ENCODE data around the gene ZC3H7A. TPM values are rescaled to one million over a fixed set of nuclear protein-coding genes. Genes with fewer than 3 reads are reported as not detected.
A peak's percentile ranks its signal among the peaks of the same experiment; 100 is the strongest.

The ZC3H7A gene
- polyA plus RNA-seq, 3 donors = 72.8 to 98.0 (median 86.9) TPM

DNA sequence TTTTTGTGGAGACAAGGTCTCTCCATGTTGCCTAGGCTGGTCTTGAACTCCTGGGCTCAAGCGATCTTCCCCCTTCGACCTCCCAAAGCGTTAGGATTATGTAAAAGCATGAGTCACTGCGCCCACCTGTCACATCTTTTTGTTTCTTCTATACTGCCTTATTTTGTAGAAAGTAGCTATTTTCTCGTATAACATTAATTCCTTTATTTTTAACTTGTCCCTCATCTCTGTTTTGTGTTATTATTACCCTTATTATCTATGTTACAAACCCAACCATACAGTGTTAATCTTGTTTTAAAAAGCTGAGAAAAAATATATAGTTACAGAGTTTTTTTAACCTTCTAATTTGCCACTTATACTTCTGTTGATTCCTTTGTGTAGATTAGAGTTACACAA, 53.0 kb downstream of the ZC3H7A start:
- DNase-seq (ENCODE audit: extremely low read depth in 1 of 11, low read depth in 9 of 11, low spot score in 4 of 11) = no peak

DNA sequence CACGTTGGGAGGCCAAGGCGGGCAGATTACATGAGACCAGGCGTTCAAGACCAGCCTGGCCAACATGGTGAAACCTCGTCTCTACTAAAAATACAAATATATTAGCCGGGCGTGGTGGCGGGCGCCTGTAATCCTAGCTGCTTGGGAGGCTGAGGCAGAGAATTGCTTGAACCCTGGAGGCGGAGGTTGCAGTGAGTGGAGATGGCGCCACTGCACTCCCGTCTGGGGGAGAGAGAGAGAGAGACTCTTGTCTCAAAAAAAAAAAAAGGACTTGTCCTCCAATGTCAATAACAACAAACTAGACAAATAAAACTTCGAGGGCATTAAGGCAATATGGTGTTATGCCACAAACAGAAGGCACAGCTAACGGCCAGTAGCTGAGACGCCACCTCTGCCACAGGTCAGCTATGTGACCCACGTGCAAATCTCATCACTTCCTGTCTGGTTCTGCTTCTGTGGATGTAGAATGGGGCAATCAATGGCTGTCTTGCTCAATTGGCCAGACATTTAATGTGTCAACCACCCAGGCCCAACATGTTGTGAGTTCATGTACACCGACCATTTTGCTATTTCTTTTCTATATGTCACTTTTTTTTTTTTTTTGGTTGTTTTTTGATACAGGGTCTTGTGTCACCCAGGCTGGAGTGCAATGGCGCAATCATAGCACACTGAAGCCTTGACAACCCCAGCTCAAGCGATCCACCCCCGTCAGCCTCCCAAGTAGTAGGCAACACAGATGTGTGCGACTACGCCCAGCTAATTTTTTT, 53.6 kb downstream of the ZC3H7A start:
- no peak for DNase-seq (ENCODE audit: extremely low read depth in 1 of 11, low read depth in 9 of 11, low spot score in 4 of 11)

DNA sequence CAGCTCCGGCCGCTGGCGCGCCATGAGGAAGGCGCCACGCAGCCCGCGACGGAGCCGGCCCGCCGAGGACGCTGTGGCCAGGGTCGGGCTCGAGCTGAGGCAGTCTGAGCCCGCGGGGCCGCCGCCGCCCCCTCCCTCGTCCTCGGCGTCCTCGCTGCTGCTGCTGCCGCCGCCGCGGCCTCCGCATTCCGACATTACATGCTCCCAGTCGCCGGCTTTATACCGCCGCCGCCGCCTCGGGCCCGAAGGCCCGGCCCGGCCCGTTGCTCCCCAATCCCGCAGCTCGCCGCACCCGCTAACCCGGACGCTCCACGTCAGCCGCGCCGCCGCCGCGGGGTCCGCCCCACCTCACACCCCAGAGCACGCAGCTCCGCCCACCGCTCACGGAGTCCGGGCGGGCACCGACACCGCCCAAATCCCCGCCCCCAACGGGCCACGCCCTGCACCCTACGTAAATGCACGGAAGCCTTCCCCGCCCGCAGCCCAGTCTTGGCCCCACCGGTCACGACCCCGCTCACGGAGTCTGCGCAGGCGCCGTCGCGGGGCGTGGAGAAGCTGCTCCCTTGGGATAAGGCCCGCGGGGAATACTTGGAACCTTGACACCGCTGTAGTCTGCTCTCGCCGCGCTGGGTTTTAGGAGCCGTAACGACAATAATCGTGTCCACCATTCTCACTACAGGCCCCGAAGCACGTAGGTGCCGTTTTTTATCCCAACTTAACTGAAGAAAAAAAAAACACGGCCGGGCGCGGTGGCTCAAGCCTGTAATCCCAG, 54.3 kb downstream of the ZC3H7A start, which contains the start of gene TXNDC11:
TXNDC11 (minus strand) TSS at position 322 of the 772 bp plus-strand sequence; CDS start at position 195, 127 bp downstream.
- peak; percentile 89 to 99 (median 96) for DNase-seq (ENCODE audit: extremely low read depth in 1 of 11, low read depth in 9 of 11, low spot score in 4 of 11)

DNA sequence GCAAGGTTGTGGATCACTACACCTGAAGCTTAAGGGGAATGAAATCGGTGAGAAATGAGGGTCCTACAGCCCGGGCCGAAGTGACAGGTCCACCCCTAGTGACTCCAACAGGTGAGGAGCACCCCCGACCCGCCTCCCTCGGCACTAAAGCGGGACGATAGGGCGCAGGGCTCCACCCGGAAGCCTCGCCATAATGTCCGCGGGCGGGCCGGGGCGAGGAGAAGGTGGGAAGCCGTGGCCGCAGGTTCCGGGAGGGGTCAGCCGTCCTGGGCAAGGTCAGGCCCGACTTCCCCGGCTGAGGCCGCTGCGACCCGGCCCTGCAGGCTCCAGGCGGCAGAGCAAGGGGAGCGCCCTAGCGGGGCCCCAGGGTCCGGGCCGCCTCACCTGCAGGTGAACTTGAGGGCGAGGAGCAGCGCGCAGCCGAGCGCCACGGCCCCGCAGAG, 54.9 kb downstream of the ZC3H7A start:
- DNase-seq (ENCODE audit: extremely low read depth in 1 of 11, low read depth in 9 of 11, low spot score in 4 of 11) = no peak

- DNase-seq (ENCODE audit: extremely low read depth in 1 of 11, low read depth in 9 of 11, low spot score in 4 of 11) = no peak
Measured at GRCh38 chr16:11740567-11740966, 56.5 kb downstream of the ZC3H7A start.

- DNase-seq (ENCODE audit: extremely low read depth in 1 of 11, low read depth in 9 of 11, low spot score in 4 of 11) = no peak
Measured at GRCh38 chr16:11738742-11739544, 58.1 kb downstream of the ZC3H7A start.

GRCh38 chr16:11737713-11738112, 59.3 kb downstream of the ZC3H7A start:
- DNase-seq (ENCODE audit: extremely low read depth in 1 of 11, low read depth in 9 of 11, low spot score in 4 of 11) = no peak

GRCh38 chr16:11736903-11737302, 60.2 kb downstream of the ZC3H7A start:
- no peak for DNase-seq (ENCODE audit: extremely low read depth in 1 of 11, low read depth in 9 of 11, low spot score in 4 of 11)

GRCh38 chr16:11735787-11736186, 61.3 kb downstream of the ZC3H7A start:
- no peak for DNase-seq (ENCODE audit: extremely low read depth in 1 of 11, low read depth in 9 of 11, low spot score in 4 of 11)

DNA sequence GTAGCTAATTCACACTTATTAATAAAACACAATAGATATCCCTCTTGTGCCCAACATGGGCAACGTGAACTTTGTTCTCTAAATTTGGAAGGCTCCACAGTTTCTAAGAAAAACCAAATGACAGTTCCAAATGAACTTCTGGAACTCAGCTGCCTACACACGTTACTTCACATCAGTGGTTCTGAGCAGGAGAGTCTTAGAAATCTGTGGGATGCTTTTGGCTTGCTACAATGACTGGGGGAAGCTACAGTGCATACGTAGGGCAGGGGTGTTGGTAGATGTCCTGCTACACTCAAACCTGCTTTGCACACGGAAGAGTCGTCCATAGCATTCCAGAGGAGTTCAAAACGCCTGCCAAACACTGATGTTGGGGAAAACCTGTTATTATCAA, 62.4 kb downstream of the ZC3H7A start:
- no peak for DNase-seq (ENCODE audit: extremely low read depth in 1 of 11, low read depth in 9 of 11, low spot score in 4 of 11)

GRCh38 chr16:11734025-11734652, 62.9 kb downstream of the ZC3H7A start:
- DNase-seq (ENCODE audit: extremely low read depth in 1 of 11, low read depth in 9 of 11, low spot score in 4 of 11) = no peak

GRCh38 chr16:11731222-11731621, 65.8 kb downstream of the ZC3H7A start:
- DNase-seq (ENCODE audit: extremely low read depth in 1 of 11, low read depth in 9 of 11, low spot score in 4 of 11) = no peak

GRCh38 chr16:11729787-11730186, 67.3 kb downstream of the ZC3H7A start:
- no peak for DNase-seq (ENCODE audit: extremely low read depth in 1 of 11, low read depth in 9 of 11, low spot score in 4 of 11)

GRCh38 chr16:11727796-11728543, 69.1 kb downstream of the ZC3H7A start:
- no peak for DNase-seq (ENCODE audit: extremely low read depth in 1 of 11, low read depth in 9 of 11, low spot score in 4 of 11)

GRCh38 chr16:11726008-11726407, 71.0 kb downstream of the ZC3H7A start:
- no peak for DNase-seq (ENCODE audit: extremely low read depth in 1 of 11, low read depth in 9 of 11, low spot score in 4 of 11)

- DNase-seq (ENCODE audit: extremely low read depth in 1 of 11, low read depth in 9 of 11, low spot score in 4 of 11) = no peak
Measured at GRCh38 chr16:11725457-11725856, 71.6 kb downstream of the ZC3H7A start.

DNA sequence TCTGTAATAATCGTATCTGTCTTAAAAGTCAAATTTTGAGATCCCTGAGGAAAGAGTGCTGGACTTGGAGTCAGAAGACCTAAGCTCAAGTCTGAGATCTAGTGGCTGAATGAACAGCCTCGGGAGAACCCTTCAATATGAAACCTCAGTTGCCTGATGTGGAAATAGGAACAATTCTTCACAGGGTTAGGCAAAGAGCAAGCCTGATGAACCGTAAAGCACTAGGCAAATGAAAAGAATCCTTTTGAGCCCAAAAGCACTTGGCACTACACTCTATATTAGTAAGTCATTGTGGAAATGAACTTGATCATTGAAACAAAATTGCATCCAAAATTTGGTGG, 74.6 kb downstream of the ZC3H7A start:
- no peak for DNase-seq (ENCODE audit: extremely low read depth in 1 of 11, low read depth in 9 of 11, low spot score in 4 of 11)

DNA sequence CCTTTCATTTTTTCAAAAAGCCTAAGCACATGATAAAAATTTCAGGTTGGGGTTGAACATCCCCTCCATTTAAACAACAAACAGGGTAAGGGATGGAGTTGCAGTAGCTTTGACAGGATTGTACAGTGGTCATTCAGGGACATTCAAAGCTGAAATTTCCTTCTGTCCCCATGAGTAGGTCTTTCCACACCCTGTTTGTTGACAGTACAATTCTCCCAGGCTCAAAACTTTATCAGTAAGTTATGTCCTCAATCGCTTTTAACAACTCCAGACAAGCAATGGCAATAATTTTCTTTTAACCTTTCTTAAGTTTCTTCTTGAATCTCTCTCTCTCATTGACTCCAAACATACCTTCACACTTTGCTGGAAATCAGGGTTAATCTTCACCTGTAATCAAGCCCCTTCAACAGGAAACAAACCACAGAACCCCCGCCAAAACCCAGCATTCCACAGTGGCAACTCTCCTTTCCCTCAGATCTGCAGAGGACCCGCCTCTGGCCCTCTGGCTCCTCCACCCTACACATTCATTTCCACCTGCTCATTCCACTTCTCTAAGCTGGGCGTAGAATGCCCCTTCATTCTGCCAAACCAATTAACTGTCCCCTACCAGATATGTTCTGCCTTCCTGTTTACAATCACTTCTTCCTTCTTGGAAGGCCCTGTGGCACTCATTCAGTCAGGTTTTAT, 75.1 kb downstream of the ZC3H7A start:
- DNase-seq (ENCODE audit: extremely low read depth in 1 of 11, low read depth in 9 of 11, low spot score in 4 of 11) = no peak
